DMS 273 (cell line): Measurements from ENCODE around the gene MYO6.

Experiments used
- DNase-seq: peaks from one replicate; lab custom pipeline; 2025; ENCODE audit not compliant: unreplicated experiment; lab: John Stamatoyannopoulos, UW

Gene MYO6

DNA sequence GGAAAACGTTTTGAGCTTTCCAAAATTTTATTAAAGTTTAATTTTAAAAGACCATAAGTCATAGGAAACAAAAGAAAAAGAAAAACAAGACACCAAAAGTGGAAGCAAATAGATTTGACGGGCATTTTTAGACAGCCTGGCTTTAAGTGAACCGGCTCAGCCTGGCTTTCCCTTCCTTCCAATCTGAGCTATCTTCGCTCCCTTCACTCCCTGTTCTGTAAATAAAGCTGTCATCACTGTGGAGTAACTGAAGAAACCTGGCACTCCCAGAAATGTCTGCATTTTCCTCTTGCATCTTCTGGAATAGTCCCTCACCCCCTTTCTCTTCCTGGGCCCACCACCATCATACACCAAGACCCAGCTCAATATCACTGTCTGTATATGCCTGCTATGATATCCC, 191.5 kb downstream of the MYO6 start:
- no peak for DNase-seq

DNA sequence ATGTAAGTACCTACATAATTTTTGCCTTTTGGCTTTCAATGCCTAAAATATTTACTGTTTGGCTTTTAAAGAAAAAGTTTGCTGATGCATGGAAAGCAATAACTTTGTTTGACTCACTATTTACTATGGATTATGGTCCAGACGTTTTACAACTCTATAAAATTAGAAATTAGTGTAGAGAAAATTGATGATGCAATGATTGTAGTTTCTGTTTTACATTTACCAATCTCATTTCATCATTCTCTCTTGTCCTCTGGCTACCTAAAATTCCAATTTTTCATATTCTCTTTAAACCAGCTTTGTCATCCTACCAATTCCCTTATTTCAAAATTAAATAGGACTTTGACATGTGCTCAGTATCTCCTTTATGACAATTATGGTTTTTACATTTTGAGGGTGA, 192.5 kb downstream of the MYO6 start:
- DNase-seq, result no peak

DNA sequence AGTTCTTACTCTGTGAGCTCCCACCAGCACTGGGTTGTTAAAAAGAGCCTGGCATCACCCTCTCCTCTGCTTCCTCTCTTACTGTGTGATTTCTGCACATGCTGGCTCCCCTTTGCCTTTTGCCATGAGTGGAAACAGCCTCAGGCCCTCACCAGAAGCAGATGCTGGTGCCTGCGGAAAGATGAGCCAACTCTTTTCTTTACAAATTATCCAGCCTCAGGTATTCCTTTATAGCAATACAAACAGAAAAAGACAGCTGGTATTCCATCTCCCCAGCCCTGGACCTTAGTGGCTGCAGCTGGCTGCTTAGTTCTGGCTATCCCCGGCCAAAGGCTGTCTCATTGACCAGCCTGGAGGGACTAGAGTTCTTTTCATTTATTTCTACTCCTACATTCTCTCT, 194.3 kb downstream of the MYO6 start:
- no peak for DNase-seq

GRCh38 chr6:75946146-75946831, 197.2 kb downstream of the MYO6 start:
- DNase-seq, result no peak

DNA sequence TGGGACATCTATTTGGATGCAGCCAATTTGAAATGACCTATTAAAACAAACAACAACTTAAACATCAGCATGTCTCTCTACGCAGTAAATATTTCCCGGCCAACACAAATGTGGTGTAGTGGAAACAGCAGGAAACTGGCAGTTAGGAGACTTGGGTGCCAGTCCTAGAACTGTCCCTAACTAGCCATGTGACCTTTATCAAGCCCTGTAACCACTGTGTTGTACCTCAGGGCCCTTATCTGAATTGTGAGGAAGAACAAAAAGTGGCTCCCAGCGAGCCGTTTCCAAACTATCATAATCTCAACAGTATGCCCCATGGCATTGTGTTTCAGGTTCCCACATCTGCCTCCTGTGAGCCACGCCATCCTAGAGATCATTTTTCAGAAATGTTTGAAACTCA, 198.9 kb downstream of the MYO6 start:
- no peak for DNase-seq

DNA sequence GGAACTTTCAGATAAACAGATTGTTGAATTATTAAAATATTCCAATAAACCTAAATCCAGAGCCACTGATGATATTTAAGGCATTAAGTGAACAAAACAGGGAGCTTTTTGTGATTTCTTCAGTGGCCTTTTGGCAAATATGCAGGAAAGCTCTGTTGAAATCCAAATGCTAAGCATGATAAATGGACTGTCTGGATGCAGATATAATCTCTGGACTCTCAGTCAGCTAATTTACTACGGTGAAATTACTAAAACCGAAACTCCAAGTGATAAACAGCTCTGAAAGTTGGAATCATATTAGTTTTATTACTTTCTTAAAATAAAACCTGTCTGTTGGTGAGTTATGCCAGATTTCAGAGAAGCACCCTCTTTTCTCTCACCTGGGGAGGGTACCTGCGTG, 203.1 kb downstream of the MYO6 start:
- no peak for DNase-seq

DNA sequence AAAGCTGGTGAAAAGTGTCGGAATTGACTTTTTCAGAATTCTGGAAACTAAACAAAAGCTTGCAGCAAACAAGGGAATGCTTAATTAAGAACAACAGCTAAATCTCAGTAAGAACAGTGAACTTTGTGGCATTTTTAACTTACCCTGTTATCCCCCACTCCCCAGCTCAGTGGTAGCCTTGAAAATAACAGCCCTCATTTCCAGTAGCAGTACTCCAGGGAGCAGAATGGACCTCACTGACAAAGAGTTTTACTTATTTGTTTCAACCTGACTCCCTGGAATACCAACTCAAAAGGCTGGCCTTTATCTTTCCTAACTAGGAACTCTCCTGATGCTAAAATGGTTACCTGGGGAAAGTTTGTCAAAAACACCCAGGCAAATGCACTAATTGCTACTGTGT, 214.5 kb downstream of the MYO6 start:
- no peak for DNase-seq

DNA sequence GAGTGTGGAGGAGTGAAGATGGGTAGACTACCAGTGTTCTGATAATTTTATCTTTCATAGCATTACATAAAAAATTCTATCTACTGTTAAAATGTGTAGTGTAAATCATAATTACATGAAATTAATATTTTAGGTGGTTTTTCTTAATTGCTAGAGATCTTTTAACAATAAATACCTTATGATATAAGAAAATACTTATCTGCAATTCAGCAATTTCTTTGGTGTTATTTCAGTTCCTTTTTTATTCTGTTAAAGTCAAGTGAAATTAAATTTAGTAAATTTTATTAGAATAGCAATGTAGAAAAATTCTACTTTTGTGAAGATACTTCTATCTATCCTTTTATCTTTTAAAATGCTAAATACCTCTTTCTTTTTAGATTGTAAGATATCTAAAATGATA, 219.1 kb downstream of the MYO6 start:
- no peak for DNase-seq
